ENCODE results near the gene PHLPP1.

PHLPP1 gene

GRCh38 chr18:62987859-62988258 lies 272.5 kb downstream of the PHLPP1 start:
- DNase-seq = no peak

DNA sequence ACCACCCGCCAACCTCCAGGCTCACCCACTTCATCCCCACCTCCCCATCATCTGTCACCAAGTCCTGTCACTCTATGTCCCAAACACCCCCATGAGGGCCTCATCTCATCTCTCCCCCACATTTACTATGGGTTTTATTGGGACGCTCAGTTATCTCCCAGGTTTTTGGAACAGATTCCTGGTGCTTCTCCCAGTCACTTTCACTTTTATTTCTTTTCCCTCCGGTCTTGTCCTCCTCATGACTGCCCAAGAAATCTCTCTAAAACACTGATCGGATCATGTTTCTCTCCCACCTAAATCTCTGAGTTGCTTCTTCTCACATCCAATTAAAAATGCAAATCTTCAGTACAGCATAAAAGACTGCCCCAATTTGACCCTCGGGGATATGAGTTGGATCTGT lies 273.1 kb downstream of the PHLPP1 start:
- DNase-seq = no peak

DNA sequence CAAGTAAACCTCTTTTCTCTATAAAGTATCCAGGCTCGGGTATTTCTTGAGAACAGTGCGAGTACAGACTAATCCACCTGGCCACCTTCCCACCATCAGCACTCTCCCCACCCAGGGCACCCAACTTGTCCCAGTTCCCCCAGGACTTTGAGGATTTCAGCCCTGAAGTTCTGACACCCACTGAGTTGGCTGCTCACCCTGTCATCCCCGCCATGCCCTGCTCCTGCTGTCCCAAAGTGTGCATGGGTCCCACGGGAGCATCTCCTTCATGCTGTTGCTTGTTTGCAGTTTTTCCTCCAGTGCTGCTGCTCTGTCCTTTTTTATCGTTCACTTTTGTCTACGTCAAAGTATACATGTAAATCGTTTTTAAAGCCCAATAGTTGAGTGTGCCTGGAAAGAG lies 273.9 kb downstream of the PHLPP1 start:
- DNase-seq = no peak

GRCh38 chr18:62990653-62991052 lies 275.3 kb downstream of the PHLPP1 start:
- DNase-seq = no peak

DNA sequence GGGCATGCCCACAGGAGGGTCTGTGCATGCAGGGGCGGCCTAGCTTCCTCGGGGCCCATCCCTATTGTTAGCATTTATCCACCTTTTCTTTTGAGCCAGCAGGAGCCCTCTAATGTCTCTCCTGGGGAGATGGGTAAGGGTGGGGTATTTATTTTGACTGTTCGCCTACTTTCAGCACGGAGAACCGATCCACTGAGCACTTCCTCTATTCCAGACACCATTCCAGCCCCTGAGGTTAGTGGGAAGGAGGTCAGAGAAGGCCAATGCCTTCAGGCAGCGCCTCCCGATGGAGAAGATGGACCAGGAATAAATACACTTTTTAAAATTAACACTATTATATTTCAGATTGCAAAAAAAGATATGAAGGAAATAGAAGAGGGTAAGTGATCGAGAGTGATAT lies 276.0 kb downstream of the PHLPP1 start:
- no peak for DNase-seq

DNA sequence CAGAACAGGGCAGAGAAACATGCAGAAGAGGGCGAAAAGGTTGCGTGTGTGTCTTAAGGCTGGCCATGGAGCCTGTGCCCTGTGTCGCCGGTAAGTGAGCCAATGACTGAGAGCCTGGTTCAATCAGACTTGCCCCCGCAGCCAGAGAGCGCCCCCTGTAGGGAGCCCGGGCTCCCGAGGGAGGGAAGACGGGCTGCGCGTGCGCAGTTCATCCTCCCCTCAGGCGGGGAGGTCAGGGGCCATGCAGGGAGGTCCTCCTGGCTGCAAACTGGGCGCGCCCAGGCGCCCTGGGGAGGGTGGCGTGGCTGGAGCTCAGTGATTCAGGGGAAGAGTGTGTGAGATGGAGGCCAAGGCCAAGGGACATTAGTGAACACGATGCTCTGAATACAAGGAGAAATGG lies 276.6 kb downstream of the PHLPP1 start:
- no peak for DNase-seq

GRCh38 chr18:62992877-62993365 lies 277.6 kb downstream of the PHLPP1 start:
- DNase-seq = no peak

DNA sequence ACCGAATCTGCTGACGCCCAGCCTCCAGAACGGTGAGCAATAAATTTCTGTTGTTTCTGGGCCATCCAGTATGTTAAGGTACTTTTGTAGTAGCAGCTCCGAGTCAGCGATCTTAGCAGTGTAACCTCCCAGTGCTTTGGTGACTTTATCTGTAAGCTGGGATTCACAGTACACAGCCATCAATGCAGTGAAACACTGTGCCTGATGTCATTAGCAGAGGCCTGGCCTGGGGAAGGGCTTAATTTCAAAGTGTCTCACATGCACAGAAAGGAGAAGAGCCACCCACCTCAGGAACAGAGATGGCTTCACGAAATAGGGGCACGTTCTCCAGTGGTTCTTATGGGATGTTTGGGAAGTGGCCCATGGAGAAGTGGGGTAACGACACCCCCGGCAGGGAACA lies 281.2 kb downstream of the PHLPP1 start:
- no peak for DNase-seq

DNA sequence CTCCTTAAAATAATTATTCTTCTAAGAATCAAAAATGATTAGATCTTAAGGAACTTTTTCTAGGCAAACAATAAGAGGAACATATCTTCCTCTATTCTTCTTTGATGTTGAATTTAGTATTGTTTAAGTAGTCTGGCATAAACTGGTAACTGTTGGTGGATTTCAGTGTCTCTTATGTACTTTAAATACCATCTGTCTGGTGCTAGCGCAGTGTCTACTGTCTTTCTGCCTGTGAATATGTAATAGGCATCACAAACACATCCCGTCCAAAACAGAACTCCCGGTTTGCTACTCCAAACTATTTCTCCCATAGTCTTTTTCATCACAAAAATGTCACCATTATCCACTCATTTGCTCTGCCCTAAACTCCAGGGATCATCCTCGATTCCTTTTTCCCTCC lies 281.7 kb downstream of the PHLPP1 start:
- no peak for DNase-seq

DNA sequence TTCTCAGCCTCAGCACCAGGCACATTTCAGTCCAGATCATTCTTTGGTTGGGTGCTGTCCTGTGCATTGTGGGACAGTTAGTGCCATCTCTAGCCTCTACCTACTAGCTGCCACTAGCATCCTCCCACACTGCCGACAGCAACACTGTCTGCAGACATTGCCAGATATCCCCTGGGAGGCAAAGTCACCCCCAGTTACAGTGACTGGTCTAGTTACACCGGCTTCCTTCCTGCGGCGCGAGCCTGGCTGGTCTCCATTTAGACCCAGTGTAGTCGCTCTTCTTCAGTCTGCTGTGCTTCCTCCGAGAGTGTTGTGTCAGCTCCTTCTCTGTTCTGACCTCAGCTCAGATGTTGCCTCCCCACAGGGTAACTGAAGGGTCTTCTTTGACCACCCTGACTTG lies 283.1 kb downstream of the PHLPP1 start:
- no peak for DNase-seq

DNA sequence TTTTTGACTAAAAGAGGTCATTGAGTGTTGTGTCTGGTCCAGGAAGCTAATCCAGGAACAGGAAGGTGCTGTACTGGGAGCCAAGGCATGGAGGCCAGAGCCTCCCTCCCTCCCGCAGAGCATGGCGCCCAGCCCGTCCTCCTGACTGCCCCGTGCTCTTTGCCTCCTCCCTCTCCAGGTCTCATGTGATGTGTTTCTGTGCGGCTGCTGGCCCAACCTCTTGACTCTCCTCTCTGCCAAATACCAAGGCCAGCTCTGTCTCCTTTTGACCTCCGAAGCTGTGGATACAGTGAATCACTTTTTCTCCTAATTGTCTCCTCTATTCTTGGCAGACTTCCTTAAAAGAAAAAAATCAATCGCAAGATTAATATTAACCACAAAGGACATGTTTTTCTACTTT lies 284.1 kb downstream of the PHLPP1 start:
- no peak for DNase-seq

DNA sequence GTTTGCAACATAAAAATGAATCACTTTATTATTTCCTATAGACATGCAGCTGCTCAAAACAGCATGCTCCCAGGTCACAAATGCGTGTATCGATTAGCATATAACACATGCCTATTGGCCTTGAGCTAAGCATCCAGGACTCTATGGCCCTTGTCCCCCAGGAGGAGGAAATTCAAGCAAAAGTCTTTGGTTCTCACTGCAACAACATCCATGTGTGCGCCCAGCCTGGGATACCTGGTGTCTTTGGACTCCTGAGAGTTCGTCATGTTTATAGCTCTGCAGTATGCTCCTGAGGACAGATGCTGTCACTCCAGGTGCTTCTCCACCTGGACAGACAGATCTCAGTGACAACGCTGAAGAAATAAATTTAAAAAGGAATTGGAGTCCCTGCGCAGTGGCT lies 284.6 kb downstream of the PHLPP1 start:
- DNase-seq = no peak

DNA sequence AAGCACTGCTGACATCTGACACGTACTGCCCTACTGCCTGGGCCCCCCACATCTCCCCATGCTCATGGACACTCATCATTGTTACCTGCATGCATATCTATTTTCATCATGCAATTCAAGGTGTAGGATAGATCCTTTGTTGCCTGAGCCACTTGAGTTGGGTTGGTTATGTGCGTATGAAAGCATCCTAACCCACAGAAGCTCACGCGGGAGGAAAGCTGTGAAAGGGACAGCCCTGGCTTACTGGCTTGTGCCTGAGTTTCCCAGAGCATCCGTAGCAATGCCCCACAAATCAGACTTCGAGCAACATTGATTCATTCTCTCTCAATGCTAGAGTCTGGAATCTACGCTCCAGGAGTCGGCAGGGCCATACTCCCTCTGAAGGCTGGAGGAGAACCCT lies 285.5 kb downstream of the PHLPP1 start:
- DNase-seq = no peak

DNA sequence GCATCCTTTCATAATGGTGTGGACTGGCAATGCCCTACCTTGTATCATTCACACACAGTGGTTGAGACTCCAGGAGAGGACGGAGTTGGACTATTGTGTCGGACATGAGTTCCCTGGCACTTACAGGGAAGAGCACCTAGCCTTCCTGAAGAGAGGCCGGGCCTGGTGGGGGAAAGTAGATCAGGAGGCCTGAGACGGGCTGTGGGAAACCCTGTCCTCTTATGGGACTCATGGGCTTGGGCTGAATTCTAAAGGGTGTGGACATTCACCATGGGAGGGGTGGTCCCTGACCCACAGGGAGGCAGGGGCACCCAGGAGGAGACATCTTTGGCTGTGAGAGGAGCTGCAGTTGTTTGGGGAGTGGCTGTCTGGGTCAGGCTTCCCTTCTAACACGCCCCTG lies 286.5 kb downstream of the PHLPP1 start:
- no peak for DNase-seq

- no peak for DNase-seq
These were observed 287.0 kb downstream of the PHLPP1 start for GRCh38 chr18:63002305-63002704.

GRCh38 chr18:63002803-63003445 lies 287.6 kb downstream of the PHLPP1 start:
- DNase-seq = no peak

DNA sequence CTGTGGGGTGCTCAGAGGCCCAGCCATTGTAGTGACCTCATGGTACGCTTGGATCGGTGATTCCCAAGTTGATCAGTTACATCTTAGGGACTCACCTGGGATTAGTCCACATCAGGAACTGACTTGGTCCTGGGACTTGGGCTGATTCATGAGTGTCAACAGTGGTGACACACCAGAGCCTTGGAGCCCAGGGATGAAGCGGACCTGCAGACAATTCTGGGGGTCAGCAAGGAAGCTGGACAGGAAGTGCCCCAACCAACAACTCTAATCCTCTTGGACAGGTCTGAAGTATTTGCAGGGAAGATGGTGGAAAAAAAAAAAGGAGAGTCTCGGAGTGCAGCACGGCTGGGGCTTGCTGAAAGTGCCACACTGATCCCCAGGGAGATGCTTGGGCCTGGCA lies 288.6 kb downstream of the PHLPP1 start:
- no peak for DNase-seq

GRCh38 chr18:63004466-63005089 lies 289.2 kb downstream of the PHLPP1 start:
- no peak for DNase-seq

GRCh38 chr18:63005306-63005705 lies 290.0 kb downstream of the PHLPP1 start:
- no peak for DNase-seq

DNA sequence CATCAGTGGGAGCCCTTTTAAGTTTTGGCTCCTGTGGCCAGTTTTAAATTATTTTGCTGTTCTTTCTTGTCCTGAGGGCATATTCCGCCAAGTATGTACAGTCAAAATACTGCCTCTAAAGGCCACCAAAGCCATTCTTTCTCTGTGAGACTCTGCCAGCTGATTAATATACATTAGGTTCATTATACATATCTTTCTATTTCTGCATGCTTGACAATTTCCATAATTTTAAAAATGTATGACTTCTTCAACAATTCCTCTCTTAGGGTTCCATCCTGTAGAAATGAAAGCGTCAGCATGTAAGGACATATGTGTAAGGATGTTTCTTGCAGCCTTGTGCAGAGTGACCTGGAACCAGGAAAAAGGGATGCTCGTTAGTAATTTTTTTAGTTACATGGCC lies 291.9 kb downstream of the PHLPP1 start:
- DNase-seq = no peak

- no peak for DNase-seq
These were observed 300.9 kb downstream of the PHLPP1 start for GRCh38 chr18:63016270-63016669.

DNA sequence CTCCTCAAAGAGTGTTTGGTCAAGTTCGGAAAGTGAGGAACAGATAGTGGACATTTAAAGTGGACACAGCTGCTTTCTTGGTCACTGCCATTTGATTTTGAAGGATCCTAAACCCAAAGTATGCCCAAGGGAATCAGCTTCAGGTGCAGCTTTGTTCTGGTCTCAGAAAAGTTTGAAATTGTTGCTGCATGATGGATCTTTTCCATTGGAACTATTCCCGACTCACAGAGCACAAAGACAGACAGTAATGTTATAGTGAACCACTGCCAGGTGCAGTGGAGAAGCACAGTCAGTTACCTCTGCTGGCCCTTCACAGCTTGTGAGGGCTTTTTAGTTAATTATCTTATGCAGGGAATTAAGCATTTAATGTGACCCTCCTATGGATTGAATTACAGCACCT lies 301.7 kb downstream of the PHLPP1 start:
- no peak for DNase-seq

DNA sequence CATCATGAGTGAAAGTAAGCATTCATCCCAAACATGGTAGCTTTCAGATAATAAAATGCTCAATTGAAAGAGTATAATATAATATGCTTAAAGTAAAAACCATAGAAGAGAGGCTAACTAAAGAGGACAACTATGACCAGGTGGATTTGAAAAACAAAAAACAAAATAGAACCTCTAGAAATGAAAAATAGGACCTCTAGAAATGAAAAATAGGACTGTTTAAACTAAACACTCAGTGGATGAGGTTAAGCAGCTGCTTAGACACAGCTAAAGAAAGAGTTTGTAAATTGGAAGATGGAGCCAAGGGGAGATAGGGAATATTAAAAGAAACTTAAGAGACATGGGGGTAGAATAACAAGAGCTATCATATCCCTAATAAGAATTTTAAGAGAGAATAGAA lies 302.6 kb downstream of the PHLPP1 start:
- DNase-seq = no peak

GRCh38 chr18:63022429-63023022 lies 307.2 kb downstream of the PHLPP1 start:
- no peak for DNase-seq
